Esophagus muscularis mucosa (tissue), 3 donors: ENCODE results near the gene HPN.

Source experiments
- POLR2A ChIP-seq: fragments of 450-650 bp; IDR thresholded peaks from one replicate; pipeline ENCODE4 v1.6.1; 2017; ENCODE audit warnings: antibody characterized with exemption, moderate library complexity, mild to moderate bottlenecking, low read depth
- TF ChIP-seq, protein P1 (sequence below), 3 experiments: fragments of 200-600 bp in 2 of 3; fragments of 450-650 bp in 1 of 3; sonication (generic) in 2 of 3; IDR thresholded peaks; one replicate each; pipeline ENCODE4 v1.5.1; 2017 to 2019; ENCODE audit warnings: antibody characterized with exemption in 3 of 3, mild to moderate bottlenecking in 2 of 3, moderate library complexity in 1 of 3

DNA sequence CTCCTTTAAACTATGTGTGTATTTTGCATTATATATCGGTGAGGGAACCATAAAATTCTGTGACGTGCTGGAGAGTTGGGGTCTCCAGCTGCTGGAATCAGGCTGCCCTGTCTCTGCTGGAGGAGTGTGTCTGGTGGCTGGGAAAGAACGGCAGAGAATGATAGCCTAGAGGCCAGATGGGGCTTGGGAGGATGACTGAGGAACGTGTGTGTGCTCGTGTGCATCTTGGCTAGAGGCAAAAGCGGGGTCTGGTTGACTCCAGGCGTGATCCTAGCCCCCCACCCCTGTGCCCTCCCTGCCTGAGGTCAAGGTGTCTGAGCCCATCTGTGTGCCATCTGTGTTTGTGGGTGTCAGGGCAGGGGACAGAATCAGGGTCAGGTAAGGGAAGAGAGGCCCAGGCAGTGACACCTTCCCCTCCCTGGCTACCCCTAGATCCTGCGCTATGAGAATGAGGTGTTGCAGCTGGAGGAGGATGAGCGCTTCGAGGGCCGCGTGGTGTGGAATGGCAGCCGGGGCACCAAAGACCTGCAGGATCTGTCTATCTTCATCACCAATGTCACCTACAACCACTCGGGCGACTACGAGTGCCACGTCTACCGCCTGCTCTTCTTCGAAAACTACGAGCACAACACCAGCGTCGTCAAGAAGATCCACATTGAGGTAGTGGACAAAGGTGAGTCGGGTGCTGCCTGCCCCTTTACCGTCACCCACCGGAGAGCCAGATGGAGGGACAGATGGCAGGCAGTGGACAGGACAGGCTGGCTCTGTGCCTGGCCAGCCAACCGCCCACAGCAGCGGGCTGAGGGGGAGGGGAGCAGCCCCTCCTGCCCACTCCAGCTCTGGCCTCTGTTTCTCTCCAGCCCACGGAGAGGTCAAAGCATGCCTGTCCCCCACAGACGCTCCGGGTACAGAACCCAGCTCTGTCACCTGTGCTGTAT, 8.2 kb upstream of the HPN start:
- no peak for TF ChIP-seq POLR2A
- TF ChIP-seq, protein P1, sequence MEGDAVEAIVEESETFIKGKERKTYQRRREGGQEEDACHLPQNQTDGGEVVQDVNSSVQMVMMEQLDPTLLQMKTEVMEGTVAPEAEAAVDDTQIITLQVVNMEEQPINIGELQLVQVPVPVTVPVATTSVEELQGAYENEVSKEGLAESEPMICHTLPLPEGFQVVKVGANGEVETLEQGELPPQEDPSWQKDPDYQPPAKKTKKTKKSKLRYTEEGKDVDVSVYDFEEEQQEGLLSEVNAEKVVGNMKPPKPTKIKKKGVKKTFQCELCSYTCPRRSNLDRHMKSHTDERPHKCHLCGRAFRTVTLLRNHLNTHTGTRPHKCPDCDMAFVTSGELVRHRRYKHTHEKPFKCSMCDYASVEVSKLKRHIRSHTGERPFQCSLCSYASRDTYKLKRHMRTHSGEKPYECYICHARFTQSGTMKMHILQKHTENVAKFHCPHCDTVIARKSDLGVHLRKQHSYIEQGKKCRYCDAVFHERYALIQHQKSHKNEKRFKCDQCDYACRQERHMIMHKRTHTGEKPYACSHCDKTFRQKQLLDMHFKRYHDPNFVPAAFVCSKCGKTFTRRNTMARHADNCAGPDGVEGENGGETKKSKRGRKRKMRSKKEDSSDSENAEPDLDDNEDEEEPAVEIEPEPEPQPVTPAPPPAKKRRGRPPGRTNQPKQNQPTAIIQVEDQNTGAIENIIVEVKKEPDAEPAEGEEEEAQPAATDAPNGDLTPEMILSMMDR (IDR thresholded peaks at IDR 0.05) = no peak
